ENCODE data around the gene C1QTNF2.

The C1QTNF2 gene

GRCh38 chr5:160375701-160376100 is 5.3 kb upstream of the C1QTNF2 start:
- in situ Hi-C loops (cut with HindIII; ENCODE audit: low sequenced_read_pairs): no loop called here

GRCh38 chr5:160375166-160375565 is 4.7 kb upstream of the C1QTNF2 start:
- in situ Hi-C loops (cut with HindIII; ENCODE audit: low sequenced_read_pairs): no loop called here

GRCh38 chr5:160371294-160371693 is 868 bp upstream of the C1QTNF2 start:
- in situ Hi-C loops (cut with HindIII; ENCODE audit: low sequenced_read_pairs): loop anchor here (25.0 kb wide), 1 partner anchor 334 kb away; no protein-coding TSS in a partner anchor

- in situ Hi-C loops (cut with HindIII; ENCODE audit: low sequenced_read_pairs): loop anchor here (25.0 kb wide), 1 partner anchor 333 kb away; no protein-coding TSS in a partner anchor
These were observed 248 bp upstream of the C1QTNF2 start for GRCh38 chr5:160370713-160371034.

GRCh38 chr5:160367885-160368284 is 2.5 kb downstream of the C1QTNF2 start:
- in situ Hi-C loops (cut with HindIII; ENCODE audit: low sequenced_read_pairs): loop anchor here (25.0 kb wide), 1 partner anchor 331 kb away; no protein-coding TSS in a partner anchor

GRCh38 chr5:160367261-160367660 is 3.2 kb downstream of the C1QTNF2 start:
- in situ Hi-C loops (cut with HindIII; ENCODE audit: low sequenced_read_pairs): loop anchor here (25.0 kb wide), 1 partner anchor 330 kb away; no protein-coding TSS in a partner anchor

GRCh38 chr5:160366230-160366629 is 4.2 kb downstream of the C1QTNF2 start:
- in situ Hi-C loops (cut with HindIII; ENCODE audit: low sequenced_read_pairs): loop anchor here (25.0 kb wide), 1 partner anchor 329 kb away; no protein-coding TSS in a partner anchor

GRCh38 chr5:160363660-160364395 is 6.6 kb downstream of the C1QTNF2 start:
- in situ Hi-C loops (cut with HindIII; ENCODE audit: low sequenced_read_pairs): loop anchor here (25.0 kb wide), 1 partner anchor 327 kb away; no protein-coding TSS in a partner anchor

GRCh38 chr5:160363211-160363610 is 7.2 kb downstream of the C1QTNF2 start:
- in situ Hi-C loops (cut with HindIII; ENCODE audit: low sequenced_read_pairs): loop anchor here (25.0 kb wide), 1 partner anchor 326 kb away; no protein-coding TSS in a partner anchor

- in situ Hi-C loops (cut with HindIII; ENCODE audit: low sequenced_read_pairs): loop anchor here (25.0 kb wide), 1 partner anchor 324 kb away; no protein-coding TSS in a partner anchor
These were observed 8.7 kb downstream of the C1QTNF2 start for GRCh38 chr5:160361624-160362228.

- in situ Hi-C loops (cut with HindIII; ENCODE audit: low sequenced_read_pairs): loop anchor here (25.0 kb wide), 1 partner anchor 323 kb away; no protein-coding TSS in a partner anchor
These were observed 10.1 kb downstream of the C1QTNF2 start for GRCh38 chr5:160360310-160360709.

- in situ Hi-C loops (cut with HindIII; ENCODE audit: low sequenced_read_pairs): loop anchor here (25.0 kb wide), 1 partner anchor 323 kb away; no protein-coding TSS in a partner anchor
These were observed 10.6 kb downstream of the C1QTNF2 start for GRCh38 chr5:160359816-160360215.

- in situ Hi-C loops (cut with HindIII; ENCODE audit: low sequenced_read_pairs): loop anchor here (25.0 kb wide), 1 partner anchor 322 kb away; no protein-coding TSS in a partner anchor
These were observed 11.2 kb downstream of the C1QTNF2 start for GRCh38 chr5:160359242-160359641.

- in situ Hi-C loops (cut with HindIII; ENCODE audit: low sequenced_read_pairs): loop anchor here (25.0 kb wide), 1 partner anchor 321 kb away; no protein-coding TSS in a partner anchor
These were observed 12.5 kb downstream of the C1QTNF2 start for GRCh38 chr5:160357861-160358411.

GRCh38 chr5:160357394-160357793 is 13.0 kb downstream of the C1QTNF2 start:
- in situ Hi-C loops (cut with HindIII; ENCODE audit: low sequenced_read_pairs): loop anchor here (25.0 kb wide), 1 partner anchor 320 kb away; no protein-coding TSS in a partner anchor

- in situ Hi-C loops (cut with HindIII; ENCODE audit: low sequenced_read_pairs): loop anchor here (25.0 kb wide), 1 partner anchor 319 kb away; no protein-coding TSS in a partner anchor
These were observed 13.7 kb downstream of the C1QTNF2 start for GRCh38 chr5:160356550-160357347.

- in situ Hi-C loops (cut with HindIII; ENCODE audit: low sequenced_read_pairs): loop anchor here (25.0 kb wide), 1 partner anchor 317 kb away; no protein-coding TSS in a partner anchor
These were observed 15.8 kb downstream of the C1QTNF2 start for GRCh38 chr5:160354666-160355065.

- in situ Hi-C loops (cut with HindIII; ENCODE audit: low sequenced_read_pairs): loop anchor here (25.0 kb wide), 1 partner anchor 316 kb away; no protein-coding TSS in a partner anchor
These were observed 17.0 kb downstream of the C1QTNF2 start for GRCh38 chr5:160353379-160353778.

- in situ Hi-C loops (cut with HindIII; ENCODE audit: low sequenced_read_pairs): loop anchor here (25.0 kb wide), 1 partner anchor 315 kb away; no protein-coding TSS in a partner anchor
These were observed 18.1 kb downstream of the C1QTNF2 start for GRCh38 chr5:160352308-160352707.

GRCh38 chr5:160349935-160350303 is 20.5 kb downstream of the C1QTNF2 start:
- in situ Hi-C loops (cut with HindIII; ENCODE audit: low sequenced_read_pairs): loop anchor here (25.0 kb wide), 1 partner anchor 313 kb away; no protein-coding TSS in a partner anchor
